ENCODE data around the gene PRTN3. TPM values are rescaled to one million over a fixed set of nuclear protein-coding genes. Genes with fewer than 3 reads are reported as not detected.

Gene PRTN3
- total RNA-seq, 4 donors from 2014 or later, result not detected

DNA sequence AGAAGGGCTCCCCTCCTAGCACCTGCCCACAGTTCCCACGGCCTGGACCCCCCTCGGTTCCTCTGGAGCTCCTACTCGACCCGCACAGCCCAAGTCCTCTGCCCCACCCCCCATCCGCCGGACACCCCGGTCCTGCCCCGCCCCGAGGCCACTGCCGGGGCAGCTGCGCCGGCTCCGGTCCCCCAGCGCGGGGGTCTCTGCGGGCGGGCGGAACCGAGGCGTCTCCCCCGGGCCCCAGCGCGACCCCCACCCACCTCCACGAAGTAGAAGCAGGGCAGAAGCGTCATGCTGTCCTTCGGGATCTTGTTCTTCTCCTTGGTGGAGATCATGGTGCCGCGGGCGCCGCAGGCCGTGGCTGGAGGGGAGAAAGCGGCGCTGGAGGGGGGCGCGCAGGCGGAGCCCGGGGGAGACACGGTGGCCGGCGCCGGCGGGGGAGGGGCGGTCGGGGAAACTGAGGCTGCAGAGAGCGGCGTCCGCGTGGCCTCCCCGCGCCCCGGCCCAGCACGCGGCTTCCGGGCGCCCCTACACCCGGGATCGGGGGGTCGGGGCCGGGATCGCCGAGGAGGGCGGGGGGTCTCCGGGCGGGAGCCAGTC lies 19.5 kb upstream of the PRTN3 start:
- Histone ChIP-seq H3K4me1 (peaks cover 0 to 18% (median 15%) of the 10 kb centered on the region in 3 donors), H3K36me3 (no peaks in the 10 kb centered on the region), H3K9me3 (no peaks in the 10 kb centered on the region), H3K4me3 (peak overlapping the region in 1 of 2 donors; percentile 51), H3K27me3 (peaks cover 48% of the 10 kb centered on the region), H3K27ac (no peak overlapping the region)
- ATAC-seq, result no peak
- TF ChIP-seq EP300 (IDR thresholded peaks at IDR 0.05), result no peak
- TF ChIP-seq CTCF (IDR thresholded peaks at IDR 0.05), result no peak
- TF ChIP-seq POLR2A (IDR thresholded peaks at IDR 0.05), result no peak
- TF ChIP-seq POLR2AphosphoS5 (IDR thresholded peaks at IDR 0.05), result no peak
- WGBS, 2 donors (ENCODE audit: low coverage in 1 of 2), result no CpG with 5 or more reads among the region's 64 CpGs

DNA sequence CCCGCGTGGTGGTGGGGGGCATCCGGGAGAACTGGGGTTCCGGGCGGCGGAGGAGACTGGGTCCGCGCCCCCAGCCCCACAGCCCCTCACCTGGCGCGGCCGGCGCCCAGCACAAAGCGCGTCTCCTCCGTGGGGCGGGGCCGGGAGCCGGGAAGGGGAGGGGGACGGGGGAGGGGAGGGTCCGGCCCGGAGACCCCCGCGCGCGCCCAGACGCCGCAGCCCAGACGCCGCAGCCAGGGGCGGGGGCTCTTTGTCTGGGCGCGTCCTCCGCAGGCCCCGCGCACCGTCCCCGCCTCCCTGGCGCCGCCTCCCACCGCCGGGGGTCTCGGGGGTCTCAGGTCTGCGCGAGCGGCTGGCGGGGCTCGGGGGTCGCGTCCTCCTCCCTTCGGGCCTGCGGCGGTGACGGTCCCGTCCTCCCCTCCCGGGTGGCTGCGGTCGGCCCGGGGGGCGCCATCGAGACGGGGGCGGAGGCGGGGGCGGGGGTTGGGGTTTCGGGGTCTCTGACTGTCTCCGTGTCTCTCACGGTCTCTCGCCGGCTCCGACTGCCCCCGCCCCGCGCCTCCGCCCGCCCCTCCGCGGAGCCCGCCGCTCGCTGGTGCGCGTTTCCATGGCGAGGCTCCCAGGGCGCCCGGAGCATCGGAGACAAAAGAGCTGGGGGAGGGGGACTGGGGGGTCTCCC lies 18.8 kb upstream of the PRTN3 start, which contains the start of gene PLPPR3:
PLPPR3 (minus strand) TSS at position 131 of the 679 bp plus-strand sequence. CDS start 396 bp downstream, outside the sequence.
- H3K9me3 ChIP-seq, result no peaks in the 10 kb centered on the region
- peaks cover 49% of the 10 kb centered on the region for H3K27me3 ChIP-seq
- H3K4me1 ChIP-seq, result peaks cover 0 to 18% (median 15%) of the 10 kb centered on the region in 3 donors
- H3K27ac ChIP-seq, result no peak within 1 kb of the TSS
- peak within 1 kb of the TSS in 1 of 2 donors; percentile 51 for H3K4me3 ChIP-seq
- ATAC-seq, result no peak
- no CpG with 5 or more reads among the region's 86 CpGs for WGBS, 2 donors (ENCODE audit: low coverage in 1 of 2)
- TF ChIP-seq EP300 (IDR thresholded peaks at IDR 0.05) (no peak), POLR2A (IDR thresholded peaks at IDR 0.05) (no peak), CTCF (IDR thresholded peaks at IDR 0.05) (no peak), POLR2AphosphoS5 (IDR thresholded peaks at IDR 0.05) (no peak)
- H3K36me3 ChIP-seq, result no peaks in the 10 kb centered on the region

DNA sequence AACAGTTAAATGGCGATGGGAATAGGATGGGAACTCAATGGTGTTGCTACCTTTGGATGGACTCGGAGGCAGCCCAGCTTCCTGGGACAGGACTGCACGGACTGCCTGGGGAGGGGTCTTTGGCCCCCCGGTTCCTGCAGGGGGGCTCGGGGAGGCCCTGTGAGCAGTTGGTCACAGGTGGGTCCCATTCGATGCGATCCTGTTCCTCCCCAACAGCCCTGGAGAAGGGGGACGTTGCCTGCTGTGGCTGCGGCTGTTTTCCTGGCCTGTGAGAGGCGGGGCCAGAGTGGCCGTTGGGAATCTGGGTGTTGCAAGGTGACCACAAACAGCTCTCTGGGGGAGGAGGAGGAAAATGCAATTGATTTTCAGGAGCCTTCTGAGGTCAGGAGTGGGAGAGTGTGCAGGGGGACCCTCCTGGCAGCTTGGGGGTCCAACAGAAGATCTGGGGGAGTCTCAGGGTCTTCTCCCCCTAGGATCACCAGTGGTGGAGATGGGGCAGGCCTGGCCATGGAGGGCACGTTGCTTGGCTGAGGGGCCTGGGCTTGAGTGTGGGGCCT lies 17.2 kb upstream of the PRTN3 start:
- peaks cover 63% of the 10 kb centered on the region for H3K27me3 ChIP-seq
- H3K36me3 ChIP-seq, result no peaks in the 10 kb centered on the region
- no peak overlapping the region for H3K4me3 ChIP-seq
- TF ChIP-seq CTCF (IDR thresholded peaks at IDR 0.05) (no peak), EP300 (IDR thresholded peaks at IDR 0.05) (no peak), POLR2A (IDR thresholded peaks at IDR 0.05) (no peak), POLR2AphosphoS5 (IDR thresholded peaks at IDR 0.05) (no peak)
- peaks cover 0 to 18% (median 15%) of the 10 kb centered on the region in 3 donors for H3K4me1 ChIP-seq
- no peak overlapping the region for H3K27ac ChIP-seq
- no peaks in the 10 kb centered on the region for H3K9me3 ChIP-seq
- WGBS, 2 donors (ENCODE audit: low coverage in 1 of 2), result 68% methylated on average over 2 of the region's 12 CpGs; no CpG with 5 or more reads in 1 of the 2 donors
- no peak for ATAC-seq

GRCh38 chr19:824885-825284 lies 15.9 kb upstream of the PRTN3 start:
- no peak for TF ChIP-seq POLR2A (IDR thresholded peaks at IDR 0.05)
- TF ChIP-seq CTCF (IDR thresholded peaks at IDR 0.05), result no peak
- TF ChIP-seq EP300 (IDR thresholded peaks at IDR 0.05), result no peak
- TF ChIP-seq POLR2AphosphoS5 (IDR thresholded peaks at IDR 0.05), result no peak
- Histone ChIP-seq H3K36me3 (no peaks in the 10 kb centered on the region), H3K4me3 (no peak overlapping the region), H3K27ac (no peak overlapping the region), H3K4me1 (peaks cover 0 to 18% (median 15%) of the 10 kb centered on the region in 3 donors), H3K9me3 (no peaks in the 10 kb centered on the region), H3K27me3 (peaks cover 72% of the 10 kb centered on the region)
- WGBS, 2 donors (ENCODE audit: low coverage in 1 of 2), result 76 to 99% methylated on average over 2 to 9 of the region's 15 CpGs
- ATAC-seq, result no peak

All from gastroesophageal sphincter (tissue), 4 donors.